HG02571 (cell line): ENCODE results near the gene CAMSAP1.

ENCODE experiments used
- ATAC-seq: cut with Tn5 transposase; IDR thresholded peaks from one replicate; pipeline ENCODE4 v1.9.1; 2021; ENCODE audit warnings: mild to moderate bottlenecking, moderate library complexity; ENCODE audit not compliant: unreplicated experiment

Gene CAMSAP1

DNA sequence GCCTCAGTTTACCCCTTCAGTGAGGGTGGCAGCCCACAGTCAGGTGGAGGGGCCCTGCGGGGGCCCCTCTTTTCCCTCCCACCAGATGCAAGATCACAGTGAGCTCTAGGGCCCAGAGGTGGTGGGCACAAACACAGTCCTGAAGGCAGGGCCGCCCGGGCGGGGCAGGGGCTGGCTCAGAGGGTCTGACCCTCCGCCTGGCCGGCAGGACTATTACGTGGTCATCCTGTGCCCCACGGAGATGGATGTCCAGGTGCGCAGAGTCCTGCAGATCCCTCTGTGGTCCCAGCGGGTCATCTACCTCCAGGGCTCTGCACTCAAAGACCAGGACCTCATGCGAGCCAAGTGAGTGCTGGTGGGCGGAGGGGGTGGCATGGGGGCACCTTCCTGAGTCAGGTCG lies 141.9 kb downstream of the CAMSAP1 start:
- ATAC-seq, result no peak

DNA sequence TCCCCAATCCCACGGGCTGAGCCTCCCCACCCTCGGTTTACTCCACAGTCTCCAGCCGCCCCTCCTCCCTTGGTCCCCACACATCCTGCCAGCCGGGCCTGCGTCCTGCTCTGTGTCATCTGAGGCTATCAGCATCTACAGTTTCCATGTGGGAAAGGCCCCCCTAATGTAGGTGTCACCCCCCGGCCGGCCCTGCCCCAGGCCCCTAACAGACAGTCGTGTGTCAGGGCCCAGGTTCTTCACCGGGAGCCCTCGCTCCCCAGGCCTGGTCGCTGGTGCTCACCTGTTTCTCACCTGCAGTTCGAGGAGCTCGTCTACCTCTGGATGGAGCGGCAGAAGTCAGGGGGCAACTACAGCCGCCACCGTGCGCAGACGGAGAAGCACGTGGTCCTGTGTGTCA lies 142.6 kb downstream of the CAMSAP1 start:
- ATAC-seq, result no peak

DNA sequence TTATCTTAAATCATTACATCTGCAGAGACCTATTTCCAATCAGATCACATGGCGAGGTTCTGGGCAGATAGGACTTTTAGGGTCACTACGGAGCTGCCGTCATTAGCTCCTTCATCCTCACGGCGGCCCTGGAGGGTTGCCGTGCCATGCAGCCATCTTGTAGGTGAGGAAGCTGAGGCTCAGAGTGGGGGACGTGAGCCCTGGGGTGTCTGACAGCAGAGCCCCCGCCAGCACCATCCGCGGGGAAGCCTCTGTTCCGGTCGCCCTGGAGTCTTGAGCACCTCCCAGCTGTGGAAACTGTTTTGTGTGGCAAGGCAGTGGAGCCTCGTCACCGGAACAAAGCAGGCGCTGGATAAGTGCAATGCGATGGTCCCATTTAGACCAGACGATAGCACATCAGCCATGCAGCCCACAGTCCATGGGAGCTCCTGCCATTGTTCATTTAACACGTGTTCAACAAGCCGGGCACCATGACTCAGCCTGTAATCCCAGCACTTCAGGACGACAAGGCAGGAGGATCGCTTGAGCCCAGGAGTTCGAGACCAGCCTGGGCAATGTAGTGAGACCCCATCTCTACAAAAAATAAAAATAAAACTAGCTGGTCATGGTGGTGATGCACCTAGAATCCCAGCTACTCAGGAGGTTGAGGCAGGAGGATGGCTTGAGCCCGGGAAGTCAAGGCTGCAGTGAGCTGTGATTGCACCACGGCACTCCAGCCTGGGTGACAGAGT lies 143.5 kb downstream of the CAMSAP1 start:
- no peak for ATAC-seq

DNA sequence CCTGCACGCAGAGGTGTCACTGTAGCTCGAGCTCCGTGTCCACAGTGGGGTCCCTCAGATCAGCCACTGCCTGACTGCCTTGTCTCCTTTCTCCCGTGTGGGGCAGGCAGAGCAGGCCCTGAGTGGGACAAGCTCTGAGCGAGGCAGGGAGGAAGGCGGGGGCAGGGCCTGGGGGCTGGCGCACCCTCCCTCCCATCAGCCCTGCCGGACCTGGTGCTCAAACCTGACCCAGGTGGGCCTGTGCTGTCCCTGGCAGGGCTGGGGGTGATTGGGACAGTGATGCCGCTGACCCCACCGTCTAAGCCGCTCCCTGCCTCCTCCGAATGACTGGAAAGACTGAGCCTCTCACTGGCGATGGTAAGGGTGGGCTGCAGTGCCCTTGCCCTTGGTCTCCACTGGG lies 144.4 kb downstream of the CAMSAP1 start:
- no peak for ATAC-seq

DNA sequence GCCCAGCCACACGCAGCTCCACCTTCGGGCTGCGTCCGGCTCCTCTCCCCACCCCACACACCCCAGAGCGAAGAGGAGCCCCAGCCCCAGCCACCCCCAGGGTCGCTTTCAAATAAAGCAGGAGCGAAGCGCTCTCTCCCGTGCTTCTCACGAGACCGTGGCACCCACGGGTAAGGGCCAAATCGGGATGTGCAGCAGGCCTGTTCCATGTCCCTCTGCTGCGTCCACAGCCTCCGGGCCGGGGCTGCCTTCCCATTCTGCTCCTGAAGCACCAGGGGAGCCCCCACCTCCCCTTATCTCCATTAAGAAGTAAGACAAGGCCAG lies 145.5 kb downstream of the CAMSAP1 start:
- no peak for ATAC-seq

DNA sequence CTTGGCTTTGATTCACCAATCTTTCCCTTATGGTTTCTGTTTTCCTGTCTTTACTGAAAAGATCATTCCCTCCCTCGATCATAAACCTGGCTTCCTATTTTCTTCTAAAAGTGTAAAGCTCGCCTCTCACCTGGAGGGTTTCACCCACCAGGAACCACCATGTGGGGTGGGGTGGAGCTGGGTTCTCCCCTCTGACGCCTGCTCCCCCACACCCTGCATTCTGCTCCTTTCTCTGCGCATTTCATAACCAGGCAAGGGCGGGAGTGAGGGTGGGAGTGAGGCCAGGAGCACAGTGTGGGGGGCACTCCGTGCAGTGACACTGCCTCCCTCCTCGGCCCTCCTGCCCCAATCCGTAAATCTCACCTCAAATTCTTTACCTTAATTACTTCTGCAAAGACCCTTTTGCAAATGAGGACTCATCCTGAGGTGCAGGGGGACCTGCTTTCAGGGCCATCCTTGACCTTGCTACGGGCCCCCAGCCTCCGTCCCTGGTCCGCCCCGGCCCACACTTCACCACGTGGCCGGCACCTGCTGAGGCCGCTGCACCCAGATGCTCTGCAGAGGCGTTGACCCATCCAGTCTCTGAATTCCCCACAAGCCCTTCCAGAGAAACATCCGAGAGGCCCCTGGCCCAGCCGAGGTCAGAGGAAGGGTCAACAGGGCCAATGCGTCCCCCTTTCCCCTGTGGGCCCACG lies 146.0 kb downstream of the CAMSAP1 start:
- no peak for ATAC-seq

DNA sequence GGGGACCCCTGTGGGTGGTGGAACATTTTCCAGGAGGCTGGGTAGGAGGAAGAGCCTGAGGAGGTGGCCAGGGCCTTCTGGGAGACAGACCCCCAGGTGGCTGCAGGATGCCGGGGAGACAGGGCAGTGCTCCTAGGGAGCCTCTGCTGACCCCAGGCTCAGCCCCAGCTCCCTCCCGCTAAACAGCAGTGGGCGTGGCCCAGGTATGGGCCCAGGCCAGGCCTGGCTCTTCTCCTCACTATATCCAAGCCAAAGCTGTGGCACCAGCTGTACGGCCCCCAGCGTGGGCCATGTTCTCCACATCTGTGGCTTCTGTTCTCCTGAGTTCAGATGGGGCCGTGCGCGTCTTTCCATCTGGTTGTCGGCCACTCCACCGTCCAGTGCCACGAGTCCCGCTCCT lies 146.9 kb downstream of the CAMSAP1 start:
- no peak for ATAC-seq

DNA sequence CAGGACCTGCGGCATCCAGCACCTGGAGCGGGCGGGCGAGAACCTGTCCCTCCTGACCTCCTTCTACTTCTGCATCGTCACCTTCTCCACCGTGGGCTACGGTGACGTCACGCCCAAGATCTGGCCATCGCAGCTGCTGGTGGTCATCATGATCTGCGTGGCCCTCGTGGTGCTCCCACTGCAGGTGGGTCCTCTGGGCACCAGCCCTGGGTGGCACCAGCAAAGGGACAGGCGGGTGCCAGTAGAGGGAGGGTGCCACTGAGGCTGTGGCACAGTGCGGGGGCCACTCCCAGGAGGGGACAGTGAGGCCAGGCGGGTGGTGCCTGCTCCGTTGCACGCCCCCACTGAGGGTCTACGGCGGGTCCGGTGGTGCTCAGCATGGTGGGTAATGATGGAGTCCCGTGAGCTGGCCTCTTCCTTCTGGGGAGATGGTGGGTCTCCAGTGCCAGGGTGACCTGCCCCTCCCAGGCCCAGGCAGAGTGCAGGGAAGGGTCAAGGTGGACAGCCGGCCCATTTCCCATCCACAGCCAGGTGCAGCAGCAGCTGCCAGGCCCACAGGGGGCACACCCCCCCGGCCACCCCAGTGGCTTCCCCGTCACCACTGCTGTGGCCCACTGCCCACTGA lies 147.6 kb downstream of the CAMSAP1 start:
- ATAC-seq, result no peak

DNA sequence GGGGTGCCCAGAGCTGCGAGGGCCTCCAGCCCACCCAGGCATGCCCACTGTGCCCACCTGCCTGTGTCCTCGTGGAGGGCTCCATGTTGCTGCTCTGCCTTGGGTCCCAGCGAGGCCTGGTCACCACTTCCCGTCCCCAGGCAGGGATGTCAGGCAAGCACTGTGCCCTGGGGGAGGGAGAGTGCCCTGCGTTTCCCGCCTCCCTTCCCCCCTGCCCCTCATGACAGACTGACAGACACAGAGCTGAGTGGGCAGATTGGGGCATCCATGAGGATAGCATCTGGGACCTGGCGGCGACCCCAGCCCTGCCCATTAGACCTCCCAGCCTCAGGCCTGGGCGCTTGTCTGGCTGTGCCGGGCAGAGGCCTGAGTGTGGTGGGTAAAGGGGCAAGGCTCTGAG lies 148.5 kb downstream of the CAMSAP1 start:
- no peak for ATAC-seq
